HG02870 (cell line): ENCODE measurements around the gene TGFB1I1.
"Not testable (repeated sequence)": the region's sequence is repeated elsewhere in the genome, so short reads cannot be mapped to it uniquely, and the experiment has no call there.

ENCODE experiments used
- ATAC-seq: cut with Tn5 transposase; IDR thresholded peaks from one replicate; pipeline ENCODE4 v1.9.1; 2021; ENCODE audit warnings: mild to moderate bottlenecking, moderate library complexity; ENCODE audit not compliant: unreplicated experiment

TGFB1I1 gene

GRCh38 chr16:31467858-31468257, 4.1 kb upstream of the TGFB1I1 start:
- ATAC-seq: no peak

GRCh38 chr16:31470615-31471014, 1.3 kb upstream of the TGFB1I1 start:
- no peak for ATAC-seq

- ATAC-seq: no peak
Measured at GRCh38 chr16:31471241-31471874, 594 bp upstream of the TGFB1I1 start.

GRCh38 chr16:31472709-31473203, 804 bp downstream of the TGFB1I1 start:
- ATAC-seq: no peak

- no peak for ATAC-seq
Measured at GRCh38 chr16:31473264-31473984, 1.5 kb downstream of the TGFB1I1 start.

GRCh38 chr16:31474173-31474714, 2.3 kb downstream of the TGFB1I1 start:
- ATAC-seq: no peak

GRCh38 chr16:31474773-31475738, 3.1 kb downstream of the TGFB1I1 start:
- no peak for ATAC-seq

- ATAC-seq: no peak
Measured at GRCh38 chr16:31475946-31476302, 4.0 kb downstream of the TGFB1I1 start.

GRCh38 chr16:31476303-31477219, 4.6 kb downstream of the TGFB1I1 start:
- ATAC-seq: peak; percentile 51

GRCh38 chr16:31477220-31478216, 5.6 kb downstream of the TGFB1I1 start:
- no peak for ATAC-seq

- no peak for ATAC-seq
Measured at GRCh38 chr16:31478956-31479355, 7.0 kb downstream of the TGFB1I1 start.

GRCh38 chr16:31479751-31480150, 7.8 kb downstream of the TGFB1I1 start:
- no peak for ATAC-seq

GRCh38 chr16:31480851-31481536, 9.0 kb downstream of the TGFB1I1 start:
- ATAC-seq: no peak

- ATAC-seq: no peak
Measured at GRCh38 chr16:31483081-31483480, 11.1 kb downstream of the TGFB1I1 start, which contains the start of gene SLC5A2. TSS of gene SLC5A2 (plus strand) at chr16:31483123. CDS start at chr16:31483137, 14 bp downstream.

GRCh38 chr16:31484048-31484447, 12.1 kb downstream of the TGFB1I1 start:
- not testable (repeated sequence) for ATAC-seq

- ATAC-seq: no peak
Measured at GRCh38 chr16:31484491-31485171, 12.7 kb downstream of the TGFB1I1 start.

GRCh38 chr16:31485571-31485970, 13.6 kb downstream of the TGFB1I1 start:
- no peak for ATAC-seq
